ENCODE data around the gene NME5.
"Not testable (repeated sequence)": the region's sequence is repeated elsewhere in the genome, so short reads cannot be mapped to it uniquely, and the experiment has no call there.

Gene NME5

GRCh38 chr5:138138949-138139780 is at the start of gene NME5:
Gene NME5, minus strand, starts transcription at chr5:138139428. Its CDS starts 648 bp downstream, at chr5:138138780.
- no peak for DNase-seq

- DNase-seq, result no peak
These were observed 49.4 kb upstream of the NME5 start for GRCh38 chr5:138188626-138189025.

- DNase-seq, result no peak
These were observed 46.8 kb upstream of the NME5 start for GRCh38 chr5:138186002-138186447.

- DNase-seq, result no peak
These were observed 43.6 kb upstream of the NME5 start for GRCh38 chr5:138182808-138183207.

GRCh38 chr5:138180841-138181240 is 41.6 kb upstream of the NME5 start:
- DNase-seq, result no peak

- DNase-seq, result no peak
These were observed 41.1 kb upstream of the NME5 start for GRCh38 chr5:138180183-138180782.

- no peak for DNase-seq
These were observed 40.1 kb upstream of the NME5 start for GRCh38 chr5:138179277-138179857.

GRCh38 chr5:138178516-138179276 is 39.5 kb upstream of the NME5 start, which contains the start of the genes BRD8 and KIF20A:
Gene BRD8, minus strand, starts transcription at chr5:138178630. Its CDS starts 16 bp downstream, at chr5:138178614.
Gene KIF20A, plus strand, starts transcription at chr5:138179112. Its CDS starts 569 bp downstream, at chr5:138179681.
- DNase-seq, result peak; percentile 90

GRCh38 chr5:138177941-138178515 is 38.8 kb upstream of the NME5 start:
- DNase-seq, result peak; percentile 30

- DNase-seq, result no peak
These were observed 31.1 kb upstream of the NME5 start for GRCh38 chr5:138170299-138170698.

GRCh38 chr5:138169124-138169523 is 29.9 kb upstream of the NME5 start:
- no peak for DNase-seq

GRCh38 chr5:138163721-138164120 is 24.5 kb upstream of the NME5 start:
- no peak for DNase-seq

GRCh38 chr5:138160706-138161105 is 21.5 kb upstream of the NME5 start:
- DNase-seq, result no peak

- DNase-seq, result no peak
These were observed 20.4 kb upstream of the NME5 start for GRCh38 chr5:138159666-138160065.

GRCh38 chr5:138157626-138158025 is 18.4 kb upstream of the NME5 start:
- no peak for DNase-seq

GRCh38 chr5:138155977-138156376 is 16.7 kb upstream of the NME5 start:
- not testable (repeated sequence) for DNase-seq

GRCh38 chr5:138149530-138149929 is 10.3 kb upstream of the NME5 start:
- no peak for DNase-seq

GRCh38 chr5:138148811-138149210 is 9.6 kb upstream of the NME5 start:
- DNase-seq, result no peak

- not testable (repeated sequence) for DNase-seq
These were observed 4.3 kb upstream of the NME5 start for GRCh38 chr5:138143578-138143977.

GRCh38 chr5:138141734-138142133 is 2.5 kb upstream of the NME5 start:
- no peak for DNase-seq

GRCh38 chr5:138140268-138140667 is 1.0 kb upstream of the NME5 start:
- no peak for DNase-seq

- no peak for DNase-seq
These were observed 508 bp upstream of the NME5 start for GRCh38 chr5:138139781-138140090.

GRCh38 chr5:138132543-138132942 is 6.7 kb downstream of the NME5 start:
- no peak for DNase-seq
